Neuronal stem cell (in vitro differentiated cells): ENCODE measurements around the gene NREP.

Source experiments
- DNase-seq: peaks from one replicate; pipeline ENCODE4 v3.0.0-alpha.2; 2013; ENCODE audit warnings: low spot score
- H2AFZ ChIP-seq: one replicate; pipeline ENCODE4 v1.6.1; 2013; ENCODE audit warnings: mild to moderate bottlenecking, low read length, inconsistent platforms
- H2AK5ac ChIP-seq: 2 replicates; pipeline ENCODE4 v1.6.1; 2013; ENCODE audit warnings: low read depth, mild to moderate bottlenecking, inconsistent platforms, low read length, moderate library complexity, mixed read lengths
- H2BK120ac ChIP-seq: 2 replicates; pipeline ENCODE4 v1.6.1; 2013; ENCODE audit warnings: low read depth, mild to moderate bottlenecking, inconsistent platforms, low read length, moderate library complexity, mixed read lengths
- H2BK12ac ChIP-seq: one replicate; pipeline ENCODE4 v1.6.1; 2013; ENCODE audit warnings: low read length, inconsistent platforms
- H2BK15ac ChIP-seq: 2 replicates; pipeline ENCODE4 v1.6.1; 2013; ENCODE audit warnings: mild to moderate bottlenecking, low read length, inconsistent platforms, mixed read lengths
- H2BK5ac ChIP-seq: one replicate; pipeline ENCODE4 v1.6.1; 2013; ENCODE audit warnings: inconsistent platforms, mild to moderate bottlenecking, low read length, moderate library complexity
- H3K14ac ChIP-seq: one replicate; pipeline ENCODE4 v1.6.1; 2013; ENCODE audit warnings: low read length, inconsistent platforms
- H3K18ac ChIP-seq: 2 replicates; pipeline ENCODE4 v1.6.1; 2013; ENCODE audit warnings: low read length, inconsistent platforms
- H3K23ac ChIP-seq: 2 replicates; pipeline ENCODE4 v1.6.1; 2013; ENCODE audit warnings: low read depth, mild to moderate bottlenecking, mixed read lengths, low read length, inconsistent platforms; ENCODE audit not compliant: poor library complexity
- H3K27ac ChIP-seq: replicated peaks from 3 replicates; pipeline ENCODE4 v1.5.1; 2013; ENCODE audit warnings: low read length, inconsistent platforms
- H3K27me3 ChIP-seq, 3 experiments: 2 replicates each; pipeline ENCODE4 v1.6.1; 2013; ENCODE audit warnings: low read length in 3 of 3, mild to moderate bottlenecking in 2 of 3, inconsistent platforms in 1 of 3, low read depth in 1 of 3, mixed read lengths in 1 of 3, moderate library complexity in 1 of 3; ENCODE audit not compliant: control insufficient read depth in 3 of 3, insufficient read depth in 3 of 3
- H3K36me3 ChIP-seq, 2 donors: replicated peaks in 1 of 2; 2 replicates each; pipeline ENCODE4 v1.6.1; 2013; ENCODE audit warnings: low read length in 2 of 2; ENCODE audit not compliant: control insufficient read depth in 2 of 2, insufficient read depth in 2 of 2
- H3K4ac ChIP-seq: 2 replicates; pipeline ENCODE4 v1.6.1; 2013; ENCODE audit warnings: inconsistent platforms, mild to moderate bottlenecking, low read length, moderate library complexity
- H3K4me1 ChIP-seq, 2 donors: 1 replicate in 1 of 2; 2 replicates in 1 of 2; pipeline ENCODE4 v1.6.1; 2013; ENCODE audit warnings: low read length in 2 of 2, low read depth in 1 of 2; ENCODE audit not compliant: control insufficient read depth in 2 of 2, insufficient read depth in 1 of 2
- H3K4me2 ChIP-seq: one replicate; pipeline ENCODE4 v1.6.1; 2013; ENCODE audit warnings: mild to moderate bottlenecking, low read length, inconsistent platforms; ENCODE audit not compliant: insufficient read depth, poor library complexity, severe bottlenecking
- H3K4me3 ChIP-seq, 2 donors: 2 replicates each; pipeline ENCODE4 v1.5.1; 2013; ENCODE audit warnings: low read length in 2 of 2, mild to moderate bottlenecking in 2 of 2, inconsistent platforms in 1 of 2, moderate library complexity in 1 of 2
- H3K79me1 ChIP-seq: one replicate; pipeline ENCODE4 v1.6.1; 2013; ENCODE audit warnings: low read depth, mild to moderate bottlenecking, inconsistent platforms, low read length, moderate library complexity
- H3K9ac ChIP-seq: one replicate; pipeline ENCODE4 v1.6.1; 2013; ENCODE audit warnings: mild to moderate bottlenecking, low read depth, low read length, inconsistent platforms; ENCODE audit not compliant: poor library complexity
- H3K9me3 ChIP-seq, 2 donors: replicated peaks in 1 of 2; 2 replicates each; pipeline versions ENCODE3 to v1.6.1; 2013; ENCODE audit warnings: low read length in 2 of 2, mild to moderate bottlenecking in 2 of 2, inconsistent platforms in 1 of 2, low read depth in 1 of 2, mixed read lengths in 1 of 2, moderate library complexity in 1 of 2; ENCODE audit not compliant: control insufficient read depth in 2 of 2, insufficient read depth in 1 of 2
- H4K8ac ChIP-seq: one replicate; pipeline ENCODE4 v1.6.1; 2013; ENCODE audit warnings: low read depth, mild to moderate bottlenecking, inconsistent platforms, low read length, moderate library complexity
- H4K91ac ChIP-seq: one replicate; pipeline ENCODE4 v1.6.1; 2013; ENCODE audit warnings: low read length, low read depth, mild to moderate bottlenecking, inconsistent platforms; ENCODE audit not compliant: poor library complexity
- WGBS, 2 donors: extraction: QIAGEN DNeasy Blood & Tissue Kit; methylation state at CpG; one replicate each; pipeline ENCODE4 v1.1.7; 2013; ENCODE audit warnings: missing lambda C conversion rate in 2 of 2, mixed read lengths in 1 of 2; ENCODE audit not compliant: insufficient read length in 2 of 2, insufficient replicate concordance in 1 of 2; ENCODE audit errors: extremely low coverage in 2 of 2; 5-methylcytosine and 5-hydroxymethylcytosine counted together

NREP gene

DNA sequence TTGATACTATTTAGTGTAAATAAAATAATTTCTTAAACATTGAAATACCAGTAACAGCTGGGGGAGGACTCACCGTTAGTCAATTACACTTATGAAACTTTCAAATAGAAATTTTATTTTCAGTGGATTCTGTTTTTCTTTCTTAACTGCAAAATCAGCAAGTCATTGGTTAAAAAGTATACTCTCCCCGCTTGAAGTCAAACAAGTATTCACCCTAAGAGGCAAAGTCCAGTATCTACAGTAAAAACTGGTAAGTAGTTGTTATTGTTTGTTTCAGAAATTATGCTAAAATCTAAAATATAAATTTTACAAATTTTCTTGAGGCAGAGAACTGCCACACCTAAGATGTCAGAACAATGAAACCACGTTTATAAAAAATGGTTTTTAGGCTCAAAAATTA, 22.4 kb downstream of the NREP start:
- Histone ChIP-seq H3K27me3 (no peaks in the 10 kb centered on the region), H3K36me3 (peaks cover 13 to 99% of the 10 kb centered on the region in 2 donors), H4K91ac (no peak overlapping the region), H3K4me1 (peaks cover 2 to 7% of the 10 kb centered on the region in 2 donors), H3K9ac (no peak overlapping the region), H2BK5ac (no peak overlapping the region), H2BK12ac (no peak overlapping the region), H3K9me3 (no peaks in the 10 kb centered on the region), H3K79me1 (peaks cover 5% of the 10 kb centered on the region), H3K18ac (no peak overlapping the region), H3K27ac (no peak overlapping the region), H2BK120ac (no peak overlapping the region), H3K23ac (no peak overlapping the region), H3K4ac (no peak overlapping the region), H3K4me3 (no peak overlapping the region), H2AK5ac (no peak overlapping the region), H3K14ac (no peak overlapping the region), H4K8ac (no peak overlapping the region), H3K4me2 (no peak overlapping the region), H2AFZ (no peak overlapping the region), H2BK15ac (no peak overlapping the region)
- WGBS, 2 donors, result no CpG with 5 or more reads among the region's 3 CpGs
- no peak for DNase-seq

GRCh38 chr5:111734013-111734412, 23.0 kb downstream of the NREP start:
- WGBS, 2 donors, result no CpG with 5 or more reads among the region's 6 CpGs
- Histone ChIP-seq H3K36me3 (peaks cover 12 to 99% of the 10 kb centered on the region in 2 donors), H2BK15ac (no peak overlapping the region), H2AFZ (no peak overlapping the region), H3K4me3 (no peak overlapping the region), H2AK5ac (no peak overlapping the region), H3K27me3 (no peaks in the 10 kb centered on the region), H3K14ac (no peak overlapping the region), H3K79me1 (peaks cover 5% of the 10 kb centered on the region), H2BK5ac (no peak overlapping the region), H3K9ac (no peak overlapping the region), H2BK12ac (no peak overlapping the region), H3K23ac (no peak overlapping the region), H3K4ac (no peak overlapping the region), H3K4me1 (peaks cover 0 to 4% of the 10 kb centered on the region in 2 donors), H2BK120ac (no peak overlapping the region), H3K27ac (no peak overlapping the region), H4K91ac (no peak overlapping the region), H3K4me2 (no peak overlapping the region), H3K9me3 (no peaks in the 10 kb centered on the region), H3K18ac (no peak overlapping the region), H4K8ac (no peak overlapping the region)
- no peak for DNase-seq

DNA sequence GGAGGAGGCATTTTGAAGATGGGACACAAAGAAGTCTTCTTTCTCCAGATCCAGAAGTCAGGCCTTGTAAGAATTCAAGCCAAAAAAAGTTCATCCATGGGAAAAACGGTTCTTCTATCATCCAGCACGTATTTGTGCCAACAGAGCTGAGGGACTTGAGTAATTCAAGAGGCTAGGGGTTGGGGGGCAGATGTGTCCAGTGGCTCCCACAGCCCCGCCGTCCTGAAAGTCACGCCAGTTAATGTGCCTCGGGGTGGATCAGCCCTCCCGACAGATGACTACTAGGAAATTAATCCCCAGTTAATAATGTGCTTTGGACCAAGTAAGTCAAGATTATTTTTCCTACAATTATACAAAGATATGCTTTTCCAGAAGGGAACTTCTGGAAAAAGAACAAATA, 23.4 kb downstream of the NREP start:
- no peak overlapping the region for H3K18ac ChIP-seq
- H2BK120ac ChIP-seq, result no peak overlapping the region
- no peak overlapping the region for H3K4ac ChIP-seq
- peaks cover 13 to 99% of the 10 kb centered on the region in 2 donors for H3K36me3 ChIP-seq
- no peak overlapping the region for H3K4me2 ChIP-seq
- peaks cover 5% of the 10 kb centered on the region for H3K79me1 ChIP-seq
- WGBS, 2 donors, result no CpG with 5 or more reads among the region's 7 CpGs
- H4K91ac ChIP-seq, result no peak overlapping the region
- no peak for DNase-seq
- no peak overlapping the region for H2BK15ac ChIP-seq
- no peaks in the 10 kb centered on the region for H3K9me3 ChIP-seq
- H3K23ac ChIP-seq, result no peak overlapping the region
- no peak overlapping the region for H4K8ac ChIP-seq
- H3K4me3 ChIP-seq, result no peak overlapping the region
- H2AFZ ChIP-seq, result no peak overlapping the region
- no peak overlapping the region for H3K9ac ChIP-seq
- H2AK5ac ChIP-seq, result no peak overlapping the region
- H3K4me1 ChIP-seq, result peaks cover 0 to 3% of the 10 kb centered on the region in 2 donors
- H3K27me3 ChIP-seq, result no peaks in the 10 kb centered on the region
- no peak overlapping the region for H2BK5ac ChIP-seq
- no peak overlapping the region for H2BK12ac ChIP-seq
- H3K27ac ChIP-seq, result no peak overlapping the region
- H3K14ac ChIP-seq, result no peak overlapping the region

DNA sequence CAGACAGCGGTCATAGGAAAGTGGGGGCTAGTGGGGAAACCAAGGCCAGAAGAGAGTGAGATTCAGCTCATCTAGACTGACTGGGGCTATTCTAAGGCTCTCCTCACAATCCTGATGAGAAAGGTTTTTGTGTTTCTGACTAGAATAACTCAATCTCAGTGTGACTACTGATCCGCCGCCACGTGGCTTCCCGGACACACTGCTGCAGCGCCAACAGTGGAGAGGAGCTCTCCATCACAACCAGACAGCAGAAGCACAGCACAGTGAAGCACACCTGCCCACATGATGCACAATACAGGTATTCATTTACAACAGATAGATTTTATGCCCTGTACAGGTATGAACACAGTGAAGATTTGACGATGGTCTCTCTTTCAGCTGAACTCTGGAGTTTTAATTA, 25.4 kb downstream of the NREP start:
- Histone ChIP-seq H3K4ac (no peak overlapping the region), H3K4me2 (no peak overlapping the region), H3K9ac (no peak overlapping the region), H3K18ac (no peak overlapping the region), H2BK12ac (no peak overlapping the region), H2BK5ac (no peak overlapping the region), H3K79me1 (peaks cover 5% of the 10 kb centered on the region), H3K27me3 (no peaks in the 10 kb centered on the region), H2BK15ac (no peak overlapping the region), H3K9me3 (peaks cover 0 to 8% of the 10 kb centered on the region in 2 donors), H3K4me1 (no peaks in the 10 kb centered on the region), H2BK120ac (no peak overlapping the region), H4K91ac (no peak overlapping the region), H3K36me3 (peaks cover 22 to 99% of the 10 kb centered on the region in 2 donors), H2AK5ac (no peak overlapping the region), H3K14ac (no peak overlapping the region), H3K23ac (no peak overlapping the region), H2AFZ (no peak overlapping the region), H4K8ac (no peak overlapping the region), H3K27ac (no peak overlapping the region), H3K4me3 (no peak overlapping the region)
- no peak for DNase-seq
- no CpG with 5 or more reads among the region's 7 CpGs for WGBS, 2 donors
